Measurements from ENCODE around the gene EIF4G3.

Gene EIF4G3

DNA sequence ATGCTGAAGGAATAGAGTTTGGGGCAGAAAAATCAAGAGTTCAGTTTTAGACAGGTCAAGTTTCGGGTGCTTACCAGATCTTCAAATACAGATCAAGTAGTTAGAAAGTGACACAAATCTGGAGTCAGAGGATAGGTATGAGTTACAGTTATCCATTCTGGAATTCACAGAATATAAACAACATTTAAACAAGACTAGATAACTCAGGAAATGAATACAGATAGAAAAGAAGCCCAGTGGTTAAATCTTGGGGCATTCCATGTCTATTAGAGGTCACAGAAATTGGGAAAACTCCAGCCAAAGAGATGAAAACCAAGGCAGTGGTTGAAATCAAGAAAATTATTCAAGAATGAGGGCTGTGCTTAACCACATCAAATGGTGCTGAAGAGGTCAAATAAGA, 202.6 kb downstream of the EIF4G3 start:
- H3K4me1 ChIP-seq (ENCODE audit: control insufficient read depth, insufficient read depth, low read length): no peaks in the 10 kb centered on the region
- no peak overlapping the region for H3K9ac ChIP-seq (ENCODE audit: low read depth, low read length)
- no peaks in the 10 kb centered on the region for H3K27me3 ChIP-seq (ENCODE audit: control insufficient read depth, insufficient read depth, low read length)
- H3K9me3 ChIP-seq (ENCODE audit: control insufficient read depth, insufficient read depth, low read length): no peaks in the 10 kb centered on the region
- no peak overlapping the region for H3K27ac ChIP-seq (ENCODE audit: low read depth, low read length)
- H3K4me3 ChIP-seq (ENCODE audit: low read depth, low read length): no peak overlapping the region
- peaks cover 31% of the 10 kb centered on the region for H3K36me3 ChIP-seq (ENCODE audit: control insufficient read depth, insufficient read depth, low read length)

DNA sequence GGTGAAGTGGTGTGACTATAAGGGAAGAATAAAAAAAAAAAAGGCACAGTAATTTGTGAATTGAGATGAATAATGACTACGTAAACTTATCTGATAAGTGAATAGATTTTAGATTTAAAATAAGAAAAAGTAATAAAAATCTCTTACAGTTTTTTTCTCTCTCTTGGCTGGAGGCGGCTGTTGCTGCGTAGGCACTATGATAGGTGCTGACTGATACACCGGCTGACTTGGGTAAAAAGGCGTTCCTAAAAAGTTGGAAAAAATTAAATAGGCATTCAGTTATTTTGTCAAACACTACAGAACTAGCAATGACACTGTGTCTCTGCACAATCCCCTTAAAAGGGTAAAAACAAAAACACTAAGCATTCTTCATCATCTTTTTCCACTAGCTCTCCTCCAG, 203.8 kb downstream of the EIF4G3 start:
- Histone ChIP-seq H3K4me3 (ENCODE audit: low read depth, low read length) (no peak overlapping the region), H3K27ac (ENCODE audit: low read depth, low read length) (no peak overlapping the region), H3K27me3 (ENCODE audit: control insufficient read depth, insufficient read depth, low read length) (no peaks in the 10 kb centered on the region), H3K4me1 (ENCODE audit: control insufficient read depth, insufficient read depth, low read length) (no peaks in the 10 kb centered on the region), H3K36me3 (ENCODE audit: control insufficient read depth, insufficient read depth, low read length) (peaks cover 39% of the 10 kb centered on the region), H3K9ac (ENCODE audit: low read depth, low read length) (no peak overlapping the region), H3K9me3 (ENCODE audit: control insufficient read depth, insufficient read depth, low read length) (no peaks in the 10 kb centered on the region)

DNA sequence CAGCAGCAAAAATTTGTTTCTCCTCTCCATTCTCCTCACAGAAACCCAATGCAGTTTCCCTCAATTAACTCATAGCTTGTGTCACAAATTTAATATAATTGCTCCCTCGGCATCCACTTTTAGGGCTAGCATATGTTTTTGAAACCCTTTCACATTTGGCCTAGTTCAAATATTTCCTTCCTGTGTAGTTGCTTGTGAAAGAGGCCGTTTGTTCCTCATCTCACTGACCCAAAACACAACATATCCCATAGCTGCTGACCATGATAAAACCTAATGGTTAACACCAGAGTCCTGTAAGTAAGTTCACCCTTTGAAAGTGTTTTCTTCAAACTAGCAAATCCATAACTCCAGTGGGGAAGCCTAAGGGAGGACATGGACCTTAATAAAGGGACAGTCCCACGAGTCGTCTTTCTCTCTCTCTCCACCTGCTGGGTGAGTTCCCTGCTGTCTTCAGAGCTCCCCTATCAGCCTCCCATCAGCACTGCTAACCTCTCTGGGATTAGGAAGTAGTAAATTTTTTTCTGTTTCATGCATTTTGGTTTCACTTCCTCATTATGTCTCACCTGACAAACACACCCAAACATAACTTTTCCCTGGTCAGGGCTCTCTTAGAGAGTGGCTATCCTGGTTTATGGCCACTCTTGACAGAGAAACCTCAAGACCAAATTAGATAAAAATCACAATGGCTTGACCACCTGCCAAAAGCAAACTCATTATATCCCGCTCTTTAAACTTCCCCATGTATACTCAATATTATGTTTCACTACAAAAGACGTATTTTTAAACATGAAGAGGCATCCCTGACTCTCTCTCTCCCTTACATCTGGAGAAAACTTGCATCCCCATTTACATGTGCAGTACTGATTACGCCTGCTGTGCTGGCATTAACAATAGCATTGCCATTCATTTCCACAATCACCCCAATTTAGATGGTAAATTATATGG, 211.9 kb downstream of the EIF4G3 start:
- Histone ChIP-seq H3K27me3 (ENCODE audit: control insufficient read depth, insufficient read depth, low read length) (no peaks in the 10 kb centered on the region), H3K4me3 (ENCODE audit: low read depth, low read length) (peak overlapping the region; percentile 10; the same call in 1 of the 2 replicates), H3K4me1 (ENCODE audit: control insufficient read depth, insufficient read depth, low read length) (peaks cover 18% of the 10 kb centered on the region), H3K9me3 (ENCODE audit: control insufficient read depth, insufficient read depth, low read length) (no peaks in the 10 kb centered on the region), H3K9ac (ENCODE audit: low read depth, low read length) (no peak overlapping the region), H3K27ac (ENCODE audit: low read depth, low read length) (no peak overlapping the region), H3K36me3 (ENCODE audit: control insufficient read depth, insufficient read depth, low read length) (peaks cover 14% of the 10 kb centered on the region)

DNA sequence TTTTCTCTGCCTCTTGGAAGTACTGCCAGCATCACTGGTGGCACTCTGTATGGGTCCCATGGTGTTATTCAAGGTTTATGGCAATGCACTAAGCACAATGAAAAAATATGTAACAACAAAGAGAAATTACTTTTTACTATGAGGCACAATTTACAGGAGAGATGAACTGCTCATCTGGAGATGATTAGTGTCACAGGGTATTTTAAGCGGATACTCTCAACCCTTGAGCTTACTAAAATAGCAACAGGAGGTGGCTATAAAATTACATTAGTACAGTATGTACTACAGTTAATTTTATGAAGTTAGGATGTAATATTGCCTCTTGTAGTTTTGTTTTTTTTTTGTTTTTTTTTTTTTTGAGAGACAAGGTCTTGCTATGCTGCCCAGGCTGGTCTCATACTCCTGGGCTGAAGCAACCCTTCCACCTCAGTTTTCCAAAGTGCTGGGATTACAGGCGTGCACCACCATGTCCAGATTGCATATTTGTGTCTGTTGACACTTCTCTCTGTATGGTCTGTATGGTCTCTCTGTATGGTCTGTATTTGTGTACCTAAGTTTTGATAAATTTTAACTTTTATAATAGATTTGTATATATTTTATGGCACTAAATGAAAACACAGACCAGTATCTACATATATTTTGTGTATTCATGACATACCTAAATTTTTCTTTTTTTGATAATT, 214.0 kb downstream of the EIF4G3 start:
- Histone ChIP-seq H3K36me3 (ENCODE audit: control insufficient read depth, insufficient read depth, low read length) (no peaks in the 10 kb centered on the region), H3K27ac (ENCODE audit: low read depth, low read length) (no peak overlapping the region), H3K4me3 (ENCODE audit: low read depth, low read length) (no peak overlapping the region), H3K27me3 (ENCODE audit: control insufficient read depth, insufficient read depth, low read length) (no peaks in the 10 kb centered on the region), H3K9ac (ENCODE audit: low read depth, low read length) (no peak overlapping the region), H3K9me3 (ENCODE audit: control insufficient read depth, insufficient read depth, low read length) (no peaks in the 10 kb centered on the region), H3K4me1 (ENCODE audit: control insufficient read depth, insufficient read depth, low read length) (peaks cover 18% of the 10 kb centered on the region)

DNA sequence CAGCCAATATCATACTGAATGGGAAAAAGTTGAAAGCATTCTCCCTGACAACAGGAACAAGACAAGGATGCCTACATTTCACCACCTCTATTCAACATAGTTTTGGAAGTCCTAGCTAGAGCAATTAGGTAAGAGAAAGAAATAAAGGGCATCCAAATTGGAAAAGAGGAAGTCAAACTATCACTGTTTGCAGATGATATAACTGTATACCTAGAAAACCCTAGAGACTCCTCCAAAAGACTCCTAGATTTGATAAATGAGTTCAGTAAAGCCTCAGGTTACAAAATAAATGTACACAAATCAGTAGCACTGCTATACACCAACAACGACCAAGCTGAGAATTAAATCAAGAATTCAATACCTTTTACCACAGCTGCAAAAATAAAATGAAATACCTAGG, 218.3 kb downstream of the EIF4G3 start:
- no peaks in the 10 kb centered on the region for H3K36me3 ChIP-seq (ENCODE audit: control insufficient read depth, insufficient read depth, low read length)
- no peaks in the 10 kb centered on the region; the same call in 1 of the 2 replicates for H3K4me1 ChIP-seq (ENCODE audit: control insufficient read depth, insufficient read depth, low read length)
- no peaks in the 10 kb centered on the region for H3K9me3 ChIP-seq (ENCODE audit: control insufficient read depth, insufficient read depth, low read length)
- no peak overlapping the region for H3K27ac ChIP-seq (ENCODE audit: low read depth, low read length)
- H3K4me3 ChIP-seq (ENCODE audit: low read depth, low read length): no peak overlapping the region
- no peaks in the 10 kb centered on the region for H3K27me3 ChIP-seq (ENCODE audit: control insufficient read depth, insufficient read depth, low read length)
- H3K9ac ChIP-seq (ENCODE audit: low read depth, low read length): no peak overlapping the region

DNA sequence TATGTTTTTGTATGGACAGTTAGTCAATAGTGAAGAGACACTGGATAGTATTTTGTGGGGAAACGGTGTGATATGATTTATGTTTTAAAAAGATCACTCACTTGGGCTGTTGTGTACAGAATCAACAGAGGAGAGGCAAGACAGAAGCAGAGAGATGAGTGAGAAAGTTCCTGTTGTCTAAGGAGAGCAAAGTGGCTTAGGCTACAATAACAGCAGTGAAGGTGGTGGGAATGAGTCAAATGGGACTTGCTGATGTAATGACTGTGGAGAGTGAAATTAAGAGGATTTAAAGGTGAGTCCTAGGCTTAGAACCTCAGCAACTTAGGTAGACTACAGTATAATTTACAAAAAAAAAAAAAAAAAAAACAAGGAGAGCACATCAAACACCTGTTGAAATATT, 220.4 kb downstream of the EIF4G3 start:
- H3K9me3 ChIP-seq (ENCODE audit: control insufficient read depth, insufficient read depth, low read length): no peaks in the 10 kb centered on the region

DNA sequence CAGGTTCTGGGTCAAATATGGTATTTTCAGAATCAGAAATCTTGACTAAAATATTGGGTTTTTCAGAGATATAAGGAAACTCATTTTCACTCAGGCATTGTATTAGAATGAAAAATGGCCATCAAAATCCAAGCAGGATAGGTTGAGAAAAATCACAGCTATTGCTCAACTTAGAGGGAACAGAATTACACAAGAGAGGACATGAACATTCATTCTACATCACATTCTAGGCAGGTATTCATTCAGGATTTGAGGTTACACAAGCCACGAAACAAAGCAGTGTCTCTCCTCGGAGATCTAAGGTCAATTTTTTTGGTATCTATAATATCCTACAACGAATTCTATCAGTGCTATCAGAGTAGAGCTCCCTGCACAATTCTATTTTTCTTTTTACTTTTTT, 226.0 kb downstream of the EIF4G3 start:
- Histone ChIP-seq H3K27ac (ENCODE audit: low read depth, low read length) (no peak overlapping the region), H3K4me3 (ENCODE audit: low read depth, low read length) (no peak overlapping the region)

More for the DNA sequence above, 220.4 kb downstream of the EIF4G3 start:
- H3K9ac ChIP-seq (ENCODE audit: low read depth, low read length): no peak overlapping the region
- H3K27me3 ChIP-seq (ENCODE audit: control insufficient read depth, insufficient read depth, low read length): no peaks in the 10 kb centered on the region
- H3K27ac ChIP-seq (ENCODE audit: low read depth, low read length): no peak overlapping the region
- no peaks in the 10 kb centered on the region for H3K36me3 ChIP-seq (ENCODE audit: control insufficient read depth, insufficient read depth, low read length)
- no peak overlapping the region for H3K4me3 ChIP-seq (ENCODE audit: low read depth, low read length)
- no peaks in the 10 kb centered on the region; the same call in 1 of the 2 replicates for H3K4me1 ChIP-seq (ENCODE audit: control insufficient read depth, insufficient read depth, low read length)

DNA sequence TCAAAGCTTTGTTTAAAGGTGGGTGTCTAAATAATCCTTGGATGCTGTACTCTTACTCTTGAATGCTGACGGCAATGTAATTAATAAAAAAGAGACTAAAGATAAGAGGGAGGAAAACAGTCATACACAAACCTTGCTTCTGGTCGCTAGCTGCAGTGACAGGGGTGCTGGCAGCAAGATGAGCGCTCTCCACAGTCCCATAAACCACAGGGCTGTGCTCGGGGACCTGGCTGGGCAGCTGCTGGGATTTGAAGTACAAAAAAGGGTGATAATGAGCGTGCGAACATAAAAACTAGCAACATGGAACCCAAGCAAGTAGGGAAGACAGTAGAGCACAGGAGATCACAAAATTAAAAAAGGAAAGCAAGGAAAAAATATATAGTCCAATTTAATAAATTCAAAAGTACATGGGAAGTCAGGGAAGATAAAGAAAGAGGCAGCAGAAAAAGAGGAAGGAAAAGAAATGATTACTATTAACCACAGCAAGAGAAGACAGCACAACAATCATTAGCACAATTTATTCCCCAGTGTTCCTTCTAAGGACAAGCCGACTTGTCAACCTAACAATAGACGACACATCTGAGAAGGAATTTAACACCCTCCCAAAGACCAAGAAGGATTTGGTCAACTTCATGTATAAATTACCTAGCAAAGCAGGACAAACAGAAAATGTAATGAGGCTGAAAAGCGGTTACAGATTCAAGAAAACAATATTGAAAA, 226.7 kb downstream of the EIF4G3 start:
- Histone ChIP-seq H3K9me3 (ENCODE audit: control insufficient read depth, insufficient read depth, low read length) (no peaks in the 10 kb centered on the region), H3K4me1 (ENCODE audit: control insufficient read depth, insufficient read depth, low read length) (peaks cover 7% of the 10 kb centered on the region; the same call in 1 of the 2 replicates), H3K27me3 (ENCODE audit: control insufficient read depth, insufficient read depth, low read length) (no peaks in the 10 kb centered on the region), H3K4me3 (ENCODE audit: low read depth, low read length) (no peak overlapping the region), H3K36me3 (ENCODE audit: control insufficient read depth, insufficient read depth, low read length) (peaks cover 15% of the 10 kb centered on the region), H3K27ac (ENCODE audit: low read depth, low read length) (no peak overlapping the region), H3K9ac (ENCODE audit: low read depth, low read length) (no peak overlapping the region)

More for the DNA sequence above, 226.0 kb downstream of the EIF4G3 start:
- peaks cover 15% of the 10 kb centered on the region for H3K36me3 ChIP-seq (ENCODE audit: control insufficient read depth, insufficient read depth, low read length)
- H3K4me1 ChIP-seq (ENCODE audit: control insufficient read depth, insufficient read depth, low read length): peaks cover 7% of the 10 kb centered on the region; the same call in 1 of the 2 replicates
- H3K27me3 ChIP-seq (ENCODE audit: control insufficient read depth, insufficient read depth, low read length): no peaks in the 10 kb centered on the region
- H3K9me3 ChIP-seq (ENCODE audit: control insufficient read depth, insufficient read depth, low read length): no peaks in the 10 kb centered on the region
- H3K9ac ChIP-seq (ENCODE audit: low read depth, low read length): no peak overlapping the region

DNA sequence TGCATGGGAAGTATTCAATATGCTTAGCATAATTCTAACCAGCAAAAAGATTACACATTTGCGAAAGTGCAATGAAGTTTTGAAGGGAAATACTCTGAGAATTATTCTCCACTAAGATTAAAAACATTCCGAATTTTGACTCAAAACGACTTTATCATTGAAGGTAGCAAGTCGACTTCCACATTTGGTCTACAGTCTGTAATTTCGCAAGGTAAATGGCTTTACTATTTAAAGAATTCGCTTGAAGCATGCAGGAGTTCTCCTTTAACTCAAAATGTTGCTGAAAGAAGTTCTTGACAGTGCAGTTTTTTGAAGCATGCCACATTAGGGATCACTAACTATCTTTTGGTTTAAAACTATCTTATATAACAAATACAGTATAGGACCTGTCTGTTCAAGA, 228.6 kb downstream of the EIF4G3 start:
- H3K4me1 ChIP-seq (ENCODE audit: control insufficient read depth, insufficient read depth, low read length): peaks cover 7% of the 10 kb centered on the region; the same call in 1 of the 2 replicates
- no peak overlapping the region for H3K9ac ChIP-seq (ENCODE audit: low read depth, low read length)
- no peaks in the 10 kb centered on the region for H3K9me3 ChIP-seq (ENCODE audit: control insufficient read depth, insufficient read depth, low read length)
- peaks cover 15% of the 10 kb centered on the region for H3K36me3 ChIP-seq (ENCODE audit: control insufficient read depth, insufficient read depth, low read length)
- H3K27me3 ChIP-seq (ENCODE audit: control insufficient read depth, insufficient read depth, low read length): no peaks in the 10 kb centered on the region
- no peak overlapping the region for H3K4me3 ChIP-seq (ENCODE audit: low read depth, low read length)
- no peak overlapping the region for H3K27ac ChIP-seq (ENCODE audit: low read depth, low read length)

DNA sequence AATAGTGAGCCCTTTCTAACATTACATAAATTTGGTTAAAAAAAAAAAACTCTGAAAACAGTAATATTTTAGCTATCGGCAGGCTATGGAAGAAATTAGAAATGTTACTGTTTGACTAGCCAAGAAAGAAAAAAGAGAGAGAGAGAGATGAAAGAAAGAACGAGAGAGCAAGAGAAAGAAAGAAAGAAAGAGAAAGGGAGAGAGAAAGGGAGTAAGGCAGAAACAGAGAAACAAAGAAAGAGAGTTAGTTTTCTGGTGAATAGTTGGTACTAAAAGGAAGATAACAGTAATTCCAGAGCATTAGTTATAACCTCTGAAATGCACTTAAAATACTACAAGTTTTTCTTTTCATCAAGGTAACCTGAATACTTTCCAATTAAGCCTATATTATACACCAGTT, 229.3 kb downstream of the EIF4G3 start:
- H3K4me3 ChIP-seq (ENCODE audit: low read depth, low read length): no peak overlapping the region
- H3K27ac ChIP-seq (ENCODE audit: low read depth, low read length): no peak overlapping the region
- peaks cover 7% of the 10 kb centered on the region; the same call in 1 of the 2 replicates for H3K4me1 ChIP-seq (ENCODE audit: control insufficient read depth, insufficient read depth, low read length)
- peaks cover 15% of the 10 kb centered on the region for H3K36me3 ChIP-seq (ENCODE audit: control insufficient read depth, insufficient read depth, low read length)
- no peaks in the 10 kb centered on the region for H3K27me3 ChIP-seq (ENCODE audit: control insufficient read depth, insufficient read depth, low read length)
- no peaks in the 10 kb centered on the region for H3K9me3 ChIP-seq (ENCODE audit: control insufficient read depth, insufficient read depth, low read length)
- H3K9ac ChIP-seq (ENCODE audit: low read depth, low read length): no peak overlapping the region

All from HUES48 (cell line).